Neuronal stem cell (in vitro differentiated cells): ENCODE results near the gene RASAL1.

Experiments used
- DNase-seq: peaks from one replicate; pipeline ENCODE4 v3.0.0-alpha.2; 2013; ENCODE audit warnings: low spot score
- H2AFZ ChIP-seq: one replicate; pipeline ENCODE4 v1.6.1; 2013; ENCODE audit warnings: mild to moderate bottlenecking, low read length, inconsistent platforms
- H2AK5ac ChIP-seq: 2 replicates; pipeline ENCODE4 v1.6.1; 2013; ENCODE audit warnings: low read depth, mild to moderate bottlenecking, inconsistent platforms, low read length, moderate library complexity, mixed read lengths
- H2BK120ac ChIP-seq: 2 replicates; pipeline ENCODE4 v1.6.1; 2013; ENCODE audit warnings: low read depth, mild to moderate bottlenecking, inconsistent platforms, low read length, moderate library complexity, mixed read lengths
- H2BK12ac ChIP-seq: one replicate; pipeline ENCODE4 v1.6.1; 2013; ENCODE audit warnings: low read length, inconsistent platforms
- H2BK15ac ChIP-seq: 2 replicates; pipeline ENCODE4 v1.6.1; 2013; ENCODE audit warnings: mild to moderate bottlenecking, low read length, inconsistent platforms, mixed read lengths
- H2BK5ac ChIP-seq: one replicate; pipeline ENCODE4 v1.6.1; 2013; ENCODE audit warnings: inconsistent platforms, mild to moderate bottlenecking, low read length, moderate library complexity
- H3K14ac ChIP-seq: one replicate; pipeline ENCODE4 v1.6.1; 2013; ENCODE audit warnings: low read length, inconsistent platforms
- H3K18ac ChIP-seq: 2 replicates; pipeline ENCODE4 v1.6.1; 2013; ENCODE audit warnings: low read length, inconsistent platforms
- H3K23ac ChIP-seq: 2 replicates; pipeline ENCODE4 v1.6.1; 2013; ENCODE audit warnings: low read depth, mild to moderate bottlenecking, mixed read lengths, low read length, inconsistent platforms; ENCODE audit not compliant: poor library complexity
- H3K27ac ChIP-seq: replicated peaks from 3 replicates; pipeline ENCODE4 v1.5.1; 2013; ENCODE audit warnings: low read length, inconsistent platforms
- H3K27me3 ChIP-seq, 3 experiments: 2 replicates each; pipeline ENCODE4 v1.6.1; 2013; ENCODE audit warnings: low read length in 3 of 3, mild to moderate bottlenecking in 2 of 3, inconsistent platforms in 1 of 3, low read depth in 1 of 3, mixed read lengths in 1 of 3, moderate library complexity in 1 of 3; ENCODE audit not compliant: control insufficient read depth in 3 of 3, insufficient read depth in 3 of 3
- H3K36me3 ChIP-seq, 2 donors: replicated peaks in 1 of 2; 2 replicates each; pipeline ENCODE4 v1.6.1; 2013; ENCODE audit warnings: low read length in 2 of 2; ENCODE audit not compliant: control insufficient read depth in 2 of 2, insufficient read depth in 2 of 2
- H3K4ac ChIP-seq: 2 replicates; pipeline ENCODE4 v1.6.1; 2013; ENCODE audit warnings: inconsistent platforms, mild to moderate bottlenecking, low read length, moderate library complexity
- H3K4me1 ChIP-seq, 2 donors: 1 replicate in 1 of 2; 2 replicates in 1 of 2; pipeline ENCODE4 v1.6.1; 2013; ENCODE audit warnings: low read length in 2 of 2, low read depth in 1 of 2; ENCODE audit not compliant: control insufficient read depth in 2 of 2, insufficient read depth in 1 of 2
- H3K4me2 ChIP-seq: one replicate; pipeline ENCODE4 v1.6.1; 2013; ENCODE audit warnings: mild to moderate bottlenecking, low read length, inconsistent platforms; ENCODE audit not compliant: insufficient read depth, poor library complexity, severe bottlenecking
- H3K4me3 ChIP-seq, 2 donors: 2 replicates each; pipeline ENCODE4 v1.5.1; 2013; ENCODE audit warnings: low read length in 2 of 2, mild to moderate bottlenecking in 2 of 2, inconsistent platforms in 1 of 2, moderate library complexity in 1 of 2
- H3K79me1 ChIP-seq: one replicate; pipeline ENCODE4 v1.6.1; 2013; ENCODE audit warnings: low read depth, mild to moderate bottlenecking, inconsistent platforms, low read length, moderate library complexity
- H3K9ac ChIP-seq: one replicate; pipeline ENCODE4 v1.6.1; 2013; ENCODE audit warnings: mild to moderate bottlenecking, low read depth, low read length, inconsistent platforms; ENCODE audit not compliant: poor library complexity
- H3K9me3 ChIP-seq, 2 donors: replicated peaks in 1 of 2; 2 replicates each; pipeline versions ENCODE3 to v1.6.1; 2013; ENCODE audit warnings: low read length in 2 of 2, mild to moderate bottlenecking in 2 of 2, inconsistent platforms in 1 of 2, low read depth in 1 of 2, mixed read lengths in 1 of 2, moderate library complexity in 1 of 2; ENCODE audit not compliant: control insufficient read depth in 2 of 2, insufficient read depth in 1 of 2
- H4K8ac ChIP-seq: one replicate; pipeline ENCODE4 v1.6.1; 2013; ENCODE audit warnings: low read depth, mild to moderate bottlenecking, inconsistent platforms, low read length, moderate library complexity
- H4K91ac ChIP-seq: one replicate; pipeline ENCODE4 v1.6.1; 2013; ENCODE audit warnings: low read length, low read depth, mild to moderate bottlenecking, inconsistent platforms; ENCODE audit not compliant: poor library complexity
- WGBS, 2 donors: extraction: QIAGEN DNeasy Blood & Tissue Kit; methylation state at CpG; one replicate each; pipeline ENCODE4 v1.1.7; 2013; ENCODE audit warnings: missing lambda C conversion rate in 2 of 2, mixed read lengths in 1 of 2; ENCODE audit not compliant: insufficient read length in 2 of 2, insufficient replicate concordance in 1 of 2; ENCODE audit errors: extremely low coverage in 2 of 2; 5-methylcytosine and 5-hydroxymethylcytosine counted together

RASAL1 gene

GRCh38 chr12:113136990-113137511 is 1.5 kb upstream of the RASAL1 start:
- no peak overlapping the region for H2BK120ac ChIP-seq
- no peak overlapping the region for H2BK12ac ChIP-seq
- H2BK15ac ChIP-seq, result peak overlapping the region; percentile 42
- no peak overlapping the region for H3K4ac ChIP-seq
- no peak overlapping the region for H3K27ac ChIP-seq
- peaks cover 3 to 56% (median 20%) of the 10 kb centered on the region in 3 experiments for H3K27me3 ChIP-seq
- H3K9me3 ChIP-seq, result no peaks in the 10 kb centered on the region
- DNase-seq, result no peak
- no peak overlapping the region for H3K18ac ChIP-seq
- H2BK5ac ChIP-seq, result no peak overlapping the region
- no peak overlapping the region for H4K91ac ChIP-seq
- H4K8ac ChIP-seq, result no peak overlapping the region
- H3K4me2 ChIP-seq, result no peak overlapping the region
- no peak overlapping the region for H3K9ac ChIP-seq
- no peak overlapping the region for H3K4me3 ChIP-seq
- no CpG with 5 or more reads among the region's 6 CpGs for WGBS, 2 donors
- no peaks in the 10 kb centered on the region for H3K79me1 ChIP-seq
- H3K23ac ChIP-seq, result no peak overlapping the region
- H2AK5ac ChIP-seq, result no peak overlapping the region
- no peak overlapping the region for H3K14ac ChIP-seq
- peaks cover 0 to 7% of the 10 kb centered on the region in 2 donors for H3K4me1 ChIP-seq
- H3K36me3 ChIP-seq, result no peaks in the 10 kb centered on the region
- H2AFZ ChIP-seq, result no peak overlapping the region

- Histone ChIP-seq H3K14ac (no peak overlapping the region), H4K8ac (no peak overlapping the region), H3K79me1 (no peaks in the 10 kb centered on the region), H3K9me3 (no peaks in the 10 kb centered on the region), H2BK5ac (no peak overlapping the region), H2AK5ac (no peak overlapping the region), H3K27me3 (peaks cover 3 to 55% (median 20%) of the 10 kb centered on the region in 3 experiments), H3K4ac (no peak overlapping the region), H2BK120ac (no peak overlapping the region), H3K4me2 (peak overlapping the region; percentile 89), H3K36me3 (no peaks in the 10 kb centered on the region), H4K91ac (no peak overlapping the region), H2BK15ac (peak overlapping the region; percentile 42), H3K18ac (no peak overlapping the region), H2BK12ac (no peak overlapping the region), H3K23ac (no peak overlapping the region), H3K4me1 (peaks cover 0 to 7% of the 10 kb centered on the region in 2 donors), H2AFZ (no peak overlapping the region), H3K27ac (no peak overlapping the region), H3K9ac (no peak overlapping the region), H3K4me3 (peak overlapping the region in 1 of 2 donors; percentile 23)
- no peak for DNase-seq
- no CpG with 5 or more reads among the region's 21 CpGs for whole genome bisulfite sequencing, 2 donors
These were observed 798 bp upstream of the RASAL1 start for GRCh38 chr12:113136128-113136989.

GRCh38 chr12:113134521-113134951 is 1.0 kb downstream of the RASAL1 start:
- no peak overlapping the region for H3K14ac ChIP-seq
- no peak overlapping the region for H3K27ac ChIP-seq
- H3K4ac ChIP-seq, result no peak overlapping the region
- H4K8ac ChIP-seq, result no peak overlapping the region
- H2BK120ac ChIP-seq, result no peak overlapping the region
- WGBS, 2 donors, result no CpG with 5 or more reads among the region's 6 CpGs
- no peak overlapping the region for H2BK5ac ChIP-seq
- no peak overlapping the region for H3K9ac ChIP-seq
- peaks cover 0 to 7% of the 10 kb centered on the region in 2 donors for H3K4me1 ChIP-seq
- no peak overlapping the region for H2BK12ac ChIP-seq
- H3K18ac ChIP-seq, result peak overlapping the region; percentile 87
- no peak overlapping the region for H3K4me3 ChIP-seq
- peak overlapping the region; percentile 54 for H2BK15ac ChIP-seq
- H2AFZ ChIP-seq, result no peak overlapping the region
- no peak overlapping the region for H4K91ac ChIP-seq
- H3K79me1 ChIP-seq, result peaks cover 4% of the 10 kb centered on the region
- H3K9me3 ChIP-seq, result no peaks in the 10 kb centered on the region
- H3K23ac ChIP-seq, result no peak overlapping the region
- peak overlapping the region; percentile 89 for H3K4me2 ChIP-seq
- no peaks in the 10 kb centered on the region for H3K36me3 ChIP-seq
- peak overlapping the region; percentile 96 for H2AK5ac ChIP-seq
- peaks cover 3 to 60% (median 20%) of the 10 kb centered on the region in 3 experiments for H3K27me3 ChIP-seq
- no peak for DNase-seq

- Histone ChIP-seq H3K4me1 (peaks cover 0 to 7% of the 10 kb centered on the region in 2 donors), H3K27me3 (peaks cover 3 to 65% (median 20%) of the 10 kb centered on the region in 3 experiments), H4K91ac (no peak overlapping the region), H4K8ac (no peak overlapping the region), H2BK5ac (no peak overlapping the region), H3K9ac (no peak overlapping the region), H3K79me1 (peaks cover 4% of the 10 kb centered on the region), H3K27ac (no peak overlapping the region), H2BK120ac (no peak overlapping the region), H3K23ac (no peak overlapping the region), H3K18ac (peak overlapping the region; percentile 18), H2BK12ac (no peak overlapping the region), H3K4me2 (no peak overlapping the region), H2BK15ac (peak overlapping the region; percentile 54), H3K4me3 (no peak overlapping the region), H2AK5ac (peak overlapping the region; percentile 96), H3K36me3 (no peaks in the 10 kb centered on the region), H2AFZ (no peak overlapping the region), H3K4ac (no peak overlapping the region), H3K9me3 (no peaks in the 10 kb centered on the region), H3K14ac (no peak overlapping the region)
- WGBS, 2 donors, result no CpG with 5 or more reads among the region's 2 CpGs
- DNase-seq, result no peak
These were observed 1.5 kb downstream of the RASAL1 start for GRCh38 chr12:113134071-113134470.
